Forelimb muscle (tissue), 1 donor: ENCODE data around the gene PRAC2. TPM values are rescaled to one million over a fixed set of nuclear protein-coding genes. Genes with fewer than 3 reads are reported as not detected.

Source experiments
- DNase-seq: peaks from one replicate; pipeline ENCODE4 v3.0.0-alpha.2; 2013; ENCODE audit warnings: low read depth
- polyA plus RNA-seq: library from polyadenylated mRNA; unstranded; fragments of 120-200 nt; gene quantifications from one replicate; pipeline ENCODE4 v1.2.1, GENCODE V29; 2013; ENCODE audit not compliant: insufficient read length

The PRAC2 gene
- polyA plus RNA-seq, 1 donor: not detected

DNA sequence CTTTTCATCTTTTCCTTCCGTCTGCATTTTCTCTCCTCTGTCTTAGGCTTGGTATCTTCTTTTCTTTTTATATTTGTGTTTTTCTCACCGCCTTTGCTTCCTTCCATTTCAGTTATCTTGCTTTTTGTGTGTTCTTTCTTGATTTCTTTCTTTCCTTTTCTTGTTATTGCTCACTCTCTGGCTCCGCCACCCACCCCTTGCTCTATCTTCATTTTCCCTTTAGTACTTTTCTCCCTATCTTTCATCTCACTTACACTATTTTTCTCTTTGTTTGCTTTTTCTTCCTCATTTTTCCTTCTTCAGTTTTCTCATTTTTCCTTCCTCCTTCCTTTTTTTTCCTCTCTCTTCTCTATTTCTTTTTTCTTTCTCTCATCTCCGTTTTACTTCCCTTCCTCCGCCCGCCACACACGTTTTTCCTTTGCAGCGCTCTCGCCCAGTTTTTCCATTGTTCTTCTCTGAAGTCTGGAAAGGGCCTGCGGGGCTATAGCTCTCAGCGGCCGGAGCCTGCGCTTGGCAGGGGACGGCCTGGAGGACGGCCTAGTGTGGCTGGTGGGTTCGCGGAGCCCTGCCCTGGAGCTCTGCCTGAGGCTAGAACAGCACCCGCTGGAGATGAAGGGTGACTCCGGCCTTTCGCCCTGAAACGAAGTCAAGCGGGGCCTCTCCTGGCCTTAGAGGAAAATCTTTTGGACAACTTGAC lies 10.8 kb downstream of the PRAC2 start:
- no peak for DNase-seq

DNA sequence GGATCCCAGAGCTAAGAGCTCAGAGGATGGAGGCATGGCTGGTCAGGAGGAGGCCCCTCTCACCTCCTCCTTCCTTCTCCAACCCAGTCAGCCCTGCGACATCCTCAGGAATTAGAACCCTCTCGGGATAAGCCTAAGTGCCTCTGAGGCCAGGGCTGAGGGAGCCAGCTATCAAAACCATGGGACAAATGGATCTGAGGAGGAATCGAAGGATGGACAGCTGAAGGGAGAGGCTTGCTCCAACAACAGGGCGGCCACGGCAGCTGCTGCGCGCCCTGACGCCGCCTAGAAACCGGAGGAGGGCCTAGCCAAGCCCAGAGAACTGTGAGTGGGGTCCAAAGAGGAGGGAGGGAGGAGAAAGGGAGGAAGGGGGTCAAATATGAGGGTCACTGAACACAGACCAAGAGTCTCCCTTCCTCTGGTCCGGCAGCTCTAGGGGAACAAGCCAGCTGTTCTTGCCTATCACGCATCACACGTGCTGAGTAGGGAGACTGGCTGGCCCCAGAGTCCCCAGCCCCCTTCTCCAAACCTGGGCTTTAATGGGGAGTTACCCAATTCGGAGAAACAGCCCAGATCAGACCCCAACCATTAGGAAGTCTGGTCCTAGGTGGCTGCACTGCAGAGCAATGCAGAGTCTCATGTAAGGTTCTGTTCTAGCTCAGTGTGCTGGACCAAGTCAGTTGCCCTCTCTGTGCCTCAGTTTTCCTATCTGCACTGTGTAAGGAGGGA lies 11.5 kb downstream of the PRAC2 start:
- no peak for DNase-seq

- no peak for DNase-seq
These were observed 12.0 kb downstream of the PRAC2 start for GRCh38 chr17:48735062-48735351.

DNA sequence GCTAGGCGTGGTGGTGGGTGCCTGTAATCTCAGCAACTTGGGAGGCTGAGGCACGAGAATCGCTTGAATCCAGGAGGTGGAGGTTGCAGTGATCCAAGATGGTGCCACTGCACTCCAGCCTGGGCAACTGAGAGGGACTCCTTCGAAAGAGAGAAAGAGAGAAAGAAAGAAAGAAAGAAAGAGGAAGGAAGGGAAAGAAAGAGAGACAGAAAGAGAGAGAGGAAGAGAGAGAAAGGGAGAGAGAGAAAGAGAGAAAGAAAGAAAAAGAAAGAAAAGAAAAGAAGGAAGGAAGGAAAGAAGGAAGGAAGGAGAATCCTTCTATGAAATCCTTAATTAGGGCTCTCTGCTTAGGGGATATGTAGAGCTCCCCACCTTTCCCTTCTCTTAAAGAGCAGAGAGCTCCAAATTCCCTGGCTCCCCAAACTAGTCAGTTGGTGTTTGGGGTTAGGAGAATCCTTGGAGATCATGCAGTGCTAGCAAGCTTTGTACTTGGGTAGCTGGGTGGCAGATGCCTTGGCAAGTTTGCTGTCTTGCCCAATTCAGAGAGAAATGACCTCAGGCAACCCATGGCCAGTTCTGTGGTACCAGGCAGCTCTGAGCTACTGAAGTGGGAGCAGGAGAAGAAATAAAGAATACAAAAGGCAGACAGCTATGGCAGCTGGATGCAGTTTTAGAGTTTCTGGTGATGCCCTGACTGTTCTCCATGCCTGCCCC lies 14.5 kb downstream of the PRAC2 start:
- no peak for DNase-seq

DNA sequence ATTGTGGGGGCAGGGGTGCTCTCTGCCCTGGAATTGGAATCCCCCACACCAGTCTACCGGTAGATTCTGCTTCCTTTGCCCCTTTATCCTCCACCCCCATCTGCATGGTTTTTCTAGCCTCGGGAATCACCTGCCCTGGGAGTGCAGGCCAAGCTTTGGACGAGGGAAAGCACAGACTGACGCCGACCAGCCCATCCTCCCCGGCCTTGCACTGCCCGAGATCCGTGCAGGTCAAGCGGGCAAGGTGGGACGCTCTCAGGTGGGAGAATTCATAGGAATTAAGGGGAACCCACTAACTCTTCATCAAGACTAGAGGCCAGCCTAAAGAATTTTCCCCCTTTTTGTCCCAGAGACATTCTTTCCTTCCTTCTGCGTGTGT lies 15.4 kb downstream of the PRAC2 start:
- no peak for DNase-seq

GRCh38 chr17:48738803-48739526 lies 16.0 kb downstream of the PRAC2 start:
- DNase-seq: no peak

DNA sequence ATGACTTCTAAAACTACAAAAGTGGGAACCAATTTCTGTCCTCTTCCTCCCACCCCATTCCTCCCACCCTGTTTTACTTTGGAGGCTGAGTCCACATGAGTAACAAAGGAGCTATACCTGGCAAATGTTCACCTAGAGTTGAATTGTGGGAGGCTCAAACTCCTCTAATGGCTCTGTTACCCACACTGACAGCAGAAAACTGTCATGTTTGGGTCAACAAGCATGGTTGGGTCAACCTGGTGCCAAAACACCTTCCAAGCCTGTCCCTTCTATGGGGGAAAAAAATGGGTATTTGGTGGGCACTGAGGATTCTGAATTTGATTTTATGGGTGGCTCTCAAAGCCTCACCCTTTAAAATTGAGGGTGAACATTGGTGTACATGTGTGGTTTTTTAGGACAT lies 17.6 kb downstream of the PRAC2 start:
- DNase-seq: no peak

DNA sequence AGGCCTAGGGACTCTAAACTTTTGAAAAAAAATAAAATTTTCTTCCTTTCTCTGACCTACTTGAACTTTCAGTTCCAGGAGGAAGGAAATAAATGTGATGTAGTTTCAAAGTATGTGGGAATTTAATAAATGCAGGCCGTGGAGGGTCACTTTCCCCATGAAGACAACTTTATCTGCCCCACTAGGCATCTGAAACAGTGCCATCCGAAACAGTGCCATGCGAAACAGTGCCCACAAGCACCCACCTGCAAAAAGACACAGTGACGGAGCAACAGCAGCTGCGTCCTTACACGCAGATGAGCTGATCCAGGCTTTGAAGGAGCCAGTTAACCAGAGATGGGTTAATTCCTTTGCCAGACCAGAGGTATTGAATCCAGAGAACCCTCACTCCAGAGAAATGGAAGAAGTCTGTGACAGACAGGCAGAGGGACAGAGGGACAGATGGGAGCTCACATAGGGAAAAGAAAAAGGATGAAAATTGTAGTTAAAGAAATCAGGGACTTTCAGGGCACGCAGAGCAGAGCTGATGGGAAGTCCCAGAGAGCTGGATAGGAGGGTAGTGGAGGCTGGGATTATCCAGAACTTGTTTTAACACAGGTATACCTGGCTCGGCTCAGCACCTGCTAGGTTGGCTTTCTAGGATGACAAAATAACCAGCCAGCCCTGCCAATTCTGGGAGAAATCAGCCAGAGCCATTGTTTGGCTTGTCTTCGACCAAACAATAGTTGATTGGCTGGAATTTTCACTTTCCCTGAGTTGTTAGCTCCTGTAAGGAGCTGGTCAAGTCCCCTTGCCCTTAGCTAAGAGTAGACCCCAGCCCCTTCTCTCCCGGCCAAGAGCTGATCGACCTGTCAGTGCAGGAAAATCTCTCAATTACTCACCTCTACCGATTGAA lies 22.6 kb downstream of the PRAC2 start:
- DNase-seq: no peak

GRCh38 chr17:48746916-48747444 lies 24.0 kb downstream of the PRAC2 start:
- DNase-seq: no peak

DNA sequence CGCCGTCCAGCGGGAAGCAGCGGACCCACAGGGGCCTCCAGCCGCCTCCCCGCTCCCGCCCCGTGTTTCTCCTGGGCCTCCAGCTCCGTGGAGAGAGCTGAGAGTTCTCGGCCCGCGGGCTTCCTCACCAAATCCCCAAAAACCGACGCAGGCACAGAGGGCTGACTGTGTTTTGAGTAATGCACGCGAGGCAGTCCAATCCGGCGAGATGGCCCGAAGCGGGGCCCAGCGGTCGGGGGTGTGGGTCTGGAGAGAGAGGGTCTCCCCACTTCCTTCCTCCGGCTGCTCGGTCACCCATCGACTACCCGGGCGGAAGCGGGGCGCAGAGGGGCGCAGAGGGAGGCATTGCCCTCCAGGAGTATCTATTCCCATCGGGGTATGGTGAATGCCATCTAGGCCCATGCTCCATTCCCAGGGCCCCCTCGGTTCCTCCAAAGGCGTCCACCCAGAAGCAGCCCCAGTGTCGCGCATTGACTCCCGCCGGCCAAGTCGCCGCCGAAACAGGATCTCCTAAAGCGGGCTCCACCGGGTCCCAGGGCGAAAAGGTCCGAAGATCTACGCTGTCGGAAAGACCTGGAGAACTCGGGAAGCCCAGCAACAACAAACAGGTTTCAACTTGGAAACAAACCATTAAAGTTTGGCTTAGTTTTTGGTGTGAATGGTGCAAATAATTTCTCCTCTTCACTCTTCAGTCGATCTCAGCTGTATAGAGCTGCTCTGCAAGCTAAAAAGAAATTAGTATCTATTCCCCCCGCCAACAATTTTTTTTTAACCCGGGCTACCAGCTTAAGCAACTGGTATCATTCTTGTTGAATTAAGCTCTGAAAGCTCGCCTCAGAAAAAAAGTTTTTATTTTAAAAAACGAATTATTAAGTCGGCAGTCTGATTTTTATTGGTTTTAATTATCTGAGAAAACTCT lies 24.7 kb downstream of the PRAC2 start:
- DNase-seq: no peak

DNA sequence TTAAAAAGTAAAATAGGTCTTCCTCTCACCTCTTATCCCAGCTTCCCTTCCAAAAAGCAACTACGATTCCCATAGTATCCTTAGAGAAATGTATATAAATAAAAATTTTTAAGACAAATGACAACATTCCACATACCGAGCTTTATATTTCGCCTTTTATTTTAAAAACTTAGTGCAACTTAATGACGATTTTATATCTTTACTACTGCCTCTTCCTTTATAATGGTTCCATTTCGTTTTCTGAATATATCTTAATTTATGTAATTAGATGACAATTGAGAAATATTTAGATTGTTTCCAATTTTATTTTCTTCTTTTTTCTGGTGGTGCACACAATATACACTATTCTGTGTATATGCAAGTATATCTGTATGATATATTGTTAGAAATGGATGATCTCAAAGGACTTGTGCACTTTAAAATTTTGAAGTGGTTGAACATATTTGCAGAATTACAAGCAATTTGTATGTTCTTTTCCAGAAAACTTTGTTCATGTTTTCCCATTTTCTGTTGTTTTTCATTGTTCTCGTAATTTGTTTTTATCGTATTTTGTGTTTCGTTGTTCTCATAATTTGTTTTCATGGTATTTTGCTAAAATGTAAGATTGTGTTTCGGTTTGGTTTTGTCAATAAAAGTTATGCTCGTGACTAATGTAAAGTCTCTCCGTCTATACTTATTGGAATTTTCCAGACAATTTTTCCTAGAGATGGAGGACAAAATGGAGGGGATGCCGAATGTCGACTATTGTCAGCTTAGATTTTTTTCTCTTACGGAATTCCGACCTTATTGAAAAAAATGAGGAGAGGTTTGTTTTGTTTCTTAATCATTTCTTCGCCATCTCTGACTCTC lies 26.0 kb downstream of the PRAC2 start:
- no peak for DNase-seq

GRCh38 chr17:48749621-48750553 lies 26.9 kb downstream of the PRAC2 start:
- no peak for DNase-seq

- DNase-seq: no peak
These were observed 28.2 kb downstream of the PRAC2 start for GRCh38 chr17:48751172-48751571.

DNA sequence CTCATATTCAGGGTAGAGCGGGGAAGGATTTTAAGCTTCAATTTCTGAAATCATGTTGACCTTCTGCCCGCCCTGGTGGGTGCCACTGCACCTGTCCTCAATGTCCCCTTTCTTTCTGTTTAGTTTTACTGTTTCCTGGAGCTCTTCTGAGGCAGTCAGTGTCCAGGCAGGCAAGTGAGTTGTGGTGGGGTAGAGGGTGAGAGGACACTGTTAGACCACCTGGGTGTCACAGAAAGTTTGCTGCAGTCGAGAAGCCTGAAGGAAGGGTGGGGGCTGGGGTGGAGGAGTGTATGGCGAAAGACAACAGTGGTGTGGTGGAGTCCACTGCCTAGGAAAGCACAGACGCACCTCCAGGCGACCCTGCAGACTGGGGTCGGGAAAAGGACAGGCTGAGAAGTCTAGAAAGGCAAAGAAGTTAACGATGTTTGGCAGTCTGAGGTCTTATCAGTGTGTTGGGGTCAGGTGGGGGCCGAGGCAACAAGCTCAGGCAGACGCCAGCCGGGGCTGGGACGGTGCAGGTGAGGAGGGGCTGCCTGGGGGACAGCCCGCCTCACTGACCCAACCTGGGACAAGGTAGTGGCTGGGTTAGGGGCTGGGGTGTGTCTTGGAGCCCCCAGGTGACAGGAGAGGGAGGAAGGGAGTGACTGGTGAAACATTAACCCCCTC lies 28.9 kb downstream of the PRAC2 start:
- DNase-seq: no peak

- no peak for DNase-seq
These were observed 29.7 kb downstream of the PRAC2 start for GRCh38 chr17:48752399-48753288.

DNA sequence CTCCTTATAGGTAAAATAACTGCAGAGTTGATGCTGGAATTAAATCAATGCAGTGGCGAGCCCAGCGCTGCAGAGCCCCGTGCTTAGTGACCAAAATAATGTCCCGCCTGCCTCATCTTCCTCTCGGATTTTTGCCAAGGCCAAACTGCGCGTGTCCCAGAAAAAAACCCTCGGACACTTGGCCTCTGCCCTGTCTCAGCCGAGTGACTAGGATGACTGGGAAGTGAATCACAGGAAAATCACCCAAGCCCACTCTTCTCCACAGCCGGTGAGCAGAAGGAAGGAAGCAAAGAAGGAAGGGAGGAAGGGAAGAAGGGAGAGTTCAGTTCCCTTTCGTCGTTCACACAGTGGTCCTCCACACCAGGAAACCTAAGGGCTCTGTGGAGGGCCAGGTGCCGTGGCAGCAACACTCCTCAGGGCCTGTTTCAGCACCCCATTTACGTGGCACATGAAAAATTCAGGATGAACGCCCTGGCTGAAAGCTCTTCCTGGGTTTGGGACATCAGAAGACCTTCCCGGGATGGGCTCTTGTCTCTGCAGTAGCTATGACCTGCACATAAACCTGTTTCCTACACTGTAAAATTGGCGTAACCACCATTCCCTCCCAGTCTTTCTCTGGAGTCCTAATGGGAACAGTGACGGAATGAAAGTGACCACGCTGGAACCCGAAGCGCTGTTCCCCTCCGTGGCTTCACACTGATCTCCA lies 31.0 kb downstream of the PRAC2 start:
- no peak for DNase-seq
